ENCODE data around the gene TPSG1.
"Not testable (repeated sequence)": the region's sequence is repeated elsewhere in the genome, so short reads cannot be mapped to it uniquely, and the experiment has no call there.

TPSG1 gene

GRCh38 chr16:1225051-1225451 lies at the start of gene TPSG1:
TPSG1 (minus strand) TSS chr16:1225268; CDS start chr16:1225252, 16 bp downstream.
- no peak for FAIRE-seq

GRCh38 chr16:1274767-1275166 lies 49.7 kb upstream of the TPSG1 start:
- no peak for FAIRE-seq

DNA sequence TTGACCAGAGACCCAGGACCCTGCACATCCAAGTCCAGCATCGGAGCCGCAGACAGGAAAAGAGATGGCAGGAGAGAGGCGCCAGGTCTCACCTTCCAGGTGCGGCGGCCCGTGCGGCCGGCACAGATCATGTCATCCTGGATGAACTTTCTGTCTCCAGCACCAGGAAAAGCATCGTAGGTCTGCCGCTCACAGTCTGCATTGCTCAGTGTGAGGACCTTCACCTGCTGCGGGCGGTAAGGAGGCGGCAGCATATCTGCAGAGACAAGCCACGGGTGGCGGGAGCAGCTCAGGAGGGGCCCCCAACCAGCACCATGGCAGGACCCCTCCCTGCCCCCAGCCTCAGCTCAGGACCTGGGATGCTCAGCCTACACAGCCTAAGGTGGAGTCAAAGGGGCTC lies 48.7 kb upstream of the TPSG1 start:
- no peak for FAIRE-seq

DNA sequence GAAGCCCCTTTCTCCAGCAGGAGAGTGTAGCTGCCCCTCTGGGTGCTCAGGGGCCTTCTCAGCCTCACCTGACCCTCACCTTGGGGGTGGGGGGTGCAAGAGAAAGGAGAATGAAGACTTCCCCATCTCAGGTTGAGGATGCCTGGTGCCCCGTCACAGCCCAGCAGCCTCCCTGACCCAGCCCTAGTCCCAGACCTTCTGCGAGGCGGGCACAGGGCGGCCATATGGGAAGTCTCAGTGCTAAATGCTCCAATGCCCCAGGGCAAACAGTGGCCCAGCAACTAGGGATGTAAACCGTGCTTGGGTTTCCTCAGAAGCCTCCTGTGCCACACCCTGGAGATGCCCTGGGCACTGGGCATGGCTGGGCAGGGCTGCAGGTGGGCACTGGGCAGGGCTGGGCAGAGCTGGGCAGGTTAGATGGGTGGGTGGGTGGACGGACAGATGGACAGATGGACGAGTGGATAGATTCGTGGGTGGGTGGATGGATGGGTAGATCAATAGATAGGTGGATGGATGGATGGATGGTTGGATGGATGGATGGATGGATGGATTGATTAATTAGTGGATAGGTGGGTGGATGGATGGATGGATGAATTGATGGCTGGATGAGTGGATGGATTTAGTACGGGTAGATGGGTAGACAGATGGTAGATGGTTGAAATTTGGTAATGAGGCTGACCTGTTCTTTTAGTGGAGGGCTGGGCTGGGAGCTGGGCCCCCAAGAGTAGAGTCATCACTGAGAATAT lies 47.6 kb upstream of the TPSG1 start:
- no peak for FAIRE-seq

DNA sequence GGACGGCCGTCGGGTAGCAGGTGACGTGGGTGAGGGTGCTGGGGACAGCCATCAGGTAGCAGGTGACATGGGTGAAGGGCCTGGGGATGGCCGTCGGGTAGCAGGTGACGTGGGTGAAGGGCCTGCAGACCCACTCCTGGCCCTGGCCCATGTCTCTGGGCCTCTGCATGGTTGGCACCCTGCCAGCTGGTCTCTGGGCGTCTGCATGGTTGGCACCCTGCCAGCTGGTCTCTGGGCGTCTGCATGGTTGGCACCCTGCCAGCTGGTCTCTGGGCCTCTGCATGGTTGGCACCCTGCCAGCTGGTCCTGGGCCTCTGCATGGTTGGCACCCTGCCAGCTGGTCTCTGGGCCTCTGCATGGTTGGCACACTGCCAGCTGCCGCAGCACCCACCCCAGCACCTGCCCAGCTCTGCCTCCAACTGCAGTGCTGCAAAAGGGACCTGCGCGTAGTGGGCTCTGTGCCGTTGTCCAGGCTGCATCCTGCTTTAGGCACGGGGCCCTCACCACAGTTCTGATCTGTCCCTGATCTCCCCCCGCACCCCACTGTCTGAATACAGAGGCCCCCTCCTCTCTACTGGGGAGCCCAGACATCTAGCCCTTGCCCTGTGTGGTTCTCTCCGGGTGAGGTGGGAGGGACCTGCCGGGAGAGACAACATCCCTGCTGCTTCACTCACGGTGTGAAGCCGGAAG lies 46.8 kb upstream of the TPSG1 start:
- not testable (repeated sequence) for FAIRE-seq

- FAIRE-seq = no peak
These were observed 46.3 kb upstream of the TPSG1 start for GRCh38 chr16:1271380-1271723.

GRCh38 chr16:1269418-1269817 lies 44.4 kb upstream of the TPSG1 start:
- not testable (repeated sequence) for FAIRE-seq

DNA sequence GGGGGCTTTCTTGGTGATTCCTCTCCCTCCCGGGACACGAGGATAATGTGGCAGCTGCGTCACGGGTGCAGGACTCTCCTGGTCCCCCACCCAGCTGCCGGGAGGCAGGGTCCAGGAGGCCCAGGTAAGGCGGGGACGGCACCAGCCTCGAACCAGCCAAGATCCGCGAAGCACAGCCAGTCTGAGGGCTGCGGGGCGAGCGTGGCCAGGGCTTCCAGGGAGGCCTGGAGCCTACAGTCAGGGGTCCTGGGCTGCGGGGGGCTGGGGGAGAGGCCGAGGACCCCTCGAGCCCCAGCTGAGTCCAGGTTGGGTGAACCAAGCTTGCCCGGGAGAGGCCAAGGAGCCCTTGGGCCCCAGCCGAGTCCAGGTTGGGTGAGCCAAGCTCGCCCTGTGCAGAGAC lies 40.8 kb upstream of the TPSG1 start:
- FAIRE-seq = no peak

DNA sequence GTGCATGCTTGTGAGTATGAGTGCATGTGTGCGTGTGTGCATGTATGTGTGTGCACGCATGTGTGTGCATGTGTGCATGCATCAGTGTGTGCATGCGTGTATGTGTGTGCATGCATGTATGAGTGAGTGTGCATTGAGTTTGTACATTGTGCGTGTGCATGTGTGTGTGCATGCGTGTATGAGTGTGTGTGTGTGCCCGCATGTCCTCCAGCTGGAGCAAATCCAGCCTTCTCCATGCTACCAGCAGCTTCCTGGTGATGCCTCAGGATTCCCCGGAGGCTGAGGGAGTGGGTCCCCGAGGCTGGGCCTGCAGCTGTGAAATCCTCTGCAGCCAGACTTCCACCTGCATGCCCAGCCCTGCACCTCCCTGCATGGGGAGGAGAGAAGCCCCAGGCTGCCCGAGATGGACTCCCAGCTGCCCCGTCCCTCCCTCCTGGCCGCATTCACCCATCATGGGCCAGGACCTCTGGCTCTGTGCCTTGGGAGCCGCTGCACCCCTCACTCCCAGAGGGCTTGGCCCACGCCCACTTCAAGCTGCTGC lies 40.1 kb upstream of the TPSG1 start:
- no peak for FAIRE-seq

- no peak for FAIRE-seq
These were observed 39.4 kb upstream of the TPSG1 start for GRCh38 chr16:1264345-1265089.

- FAIRE-seq = no peak
These were observed 38.7 kb upstream of the TPSG1 start for GRCh38 chr16:1263591-1264344.

GRCh38 chr16:1262846-1263221 lies 37.8 kb upstream of the TPSG1 start:
- FAIRE-seq = no peak

DNA sequence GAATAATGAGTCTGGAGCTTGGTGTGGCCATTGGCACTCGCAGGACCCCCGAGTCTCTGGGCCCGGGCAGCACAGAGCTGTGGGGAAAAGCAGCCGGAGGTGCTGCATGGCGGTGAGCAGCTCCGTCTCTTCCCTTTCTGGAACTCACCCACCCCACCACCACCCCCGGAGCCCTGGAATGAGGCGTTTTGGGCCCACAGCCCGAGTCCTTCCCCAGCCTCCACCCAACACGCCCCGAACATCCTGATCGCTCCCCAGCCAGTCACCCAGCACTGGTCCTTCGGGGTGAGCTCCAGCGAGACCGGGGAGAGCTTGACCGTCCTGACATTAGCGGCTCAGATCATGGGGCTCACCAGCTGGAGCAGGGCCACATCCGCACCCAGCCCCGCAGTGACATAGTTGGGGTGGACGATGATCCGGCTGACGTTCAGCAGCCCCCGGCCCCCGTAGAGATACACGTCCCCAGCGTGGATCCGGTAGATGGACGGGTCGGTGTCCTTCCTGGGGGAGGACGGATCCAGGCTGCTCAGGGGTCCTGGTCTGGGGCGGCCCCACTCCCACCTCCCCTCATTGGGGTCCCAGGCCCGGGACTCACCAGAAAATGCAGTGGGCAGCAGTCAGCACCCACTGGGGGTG lies 37.3 kb upstream of the TPSG1 start:
- no peak for FAIRE-seq

GRCh38 chr16:1261131-1261892 lies 36.2 kb upstream of the TPSG1 start:
- FAIRE-seq = no peak

GRCh38 chr16:1260101-1260680 lies 35.1 kb upstream of the TPSG1 start:
- no peak for FAIRE-seq

- no peak for FAIRE-seq
These were observed 34.6 kb upstream of the TPSG1 start for GRCh38 chr16:1259760-1260068.

DNA sequence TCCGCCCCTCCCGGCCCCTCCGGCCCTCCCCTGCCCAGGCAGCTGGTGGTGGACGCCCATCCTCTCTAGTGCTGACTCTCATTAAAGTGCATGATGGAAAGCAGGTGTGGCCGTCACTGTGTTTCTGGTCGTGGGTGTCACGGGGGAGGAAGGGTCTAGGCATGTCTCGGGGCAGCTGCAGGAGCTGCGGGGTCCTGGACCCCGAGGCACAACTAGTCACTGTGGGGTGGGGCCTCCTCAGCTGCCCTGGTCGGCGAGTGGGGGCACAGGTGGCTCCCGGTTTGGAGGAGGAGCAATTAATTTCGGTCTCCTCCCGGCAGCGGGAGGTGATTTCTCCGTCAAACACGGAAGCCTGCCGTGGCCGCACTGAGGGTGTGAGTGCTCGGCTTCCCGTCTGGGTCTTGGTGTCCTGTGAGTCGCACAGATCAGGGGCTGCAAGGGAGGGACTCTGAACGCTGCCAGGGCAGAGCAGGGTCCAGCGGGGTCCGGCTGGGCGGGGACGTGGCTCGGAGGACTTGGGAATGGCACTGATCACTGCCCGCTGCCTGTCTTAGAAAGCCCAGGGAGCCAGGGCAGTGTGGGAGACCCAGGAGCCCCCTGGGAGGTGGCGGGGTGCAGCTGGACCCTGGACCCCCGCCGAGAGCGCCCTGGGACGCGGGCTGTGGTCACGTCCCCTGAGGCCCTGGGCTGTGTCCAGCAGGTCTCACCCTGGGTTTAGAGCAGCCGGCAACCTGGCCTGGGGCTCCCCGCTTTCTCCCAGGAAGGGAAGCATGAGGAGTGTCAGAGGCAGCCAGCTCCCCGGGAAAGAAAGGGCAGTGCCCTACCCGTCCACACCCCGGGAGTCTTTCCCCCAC lies 34.1 kb upstream of the TPSG1 start:
- FAIRE-seq = no peak

DNA sequence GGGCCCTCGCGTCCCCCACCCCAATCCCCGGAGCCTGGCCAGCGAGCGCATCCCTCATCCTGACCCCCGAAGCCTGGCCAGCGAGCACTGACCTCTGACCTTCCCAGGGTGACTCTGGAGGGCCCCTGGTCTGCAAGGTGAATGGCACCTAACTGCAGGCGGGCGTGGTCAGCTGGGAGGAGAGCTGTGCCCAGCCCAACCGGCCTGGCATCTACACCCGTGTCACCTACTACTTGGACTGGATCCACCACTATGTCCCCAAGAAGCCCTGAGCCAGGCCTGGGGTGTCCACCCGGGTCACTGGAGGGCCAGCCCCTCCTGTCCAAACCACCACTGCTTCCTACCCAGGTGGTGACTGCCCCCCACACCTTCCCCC lies 33.1 kb upstream of the TPSG1 start:
- no peak for FAIRE-seq

DNA sequence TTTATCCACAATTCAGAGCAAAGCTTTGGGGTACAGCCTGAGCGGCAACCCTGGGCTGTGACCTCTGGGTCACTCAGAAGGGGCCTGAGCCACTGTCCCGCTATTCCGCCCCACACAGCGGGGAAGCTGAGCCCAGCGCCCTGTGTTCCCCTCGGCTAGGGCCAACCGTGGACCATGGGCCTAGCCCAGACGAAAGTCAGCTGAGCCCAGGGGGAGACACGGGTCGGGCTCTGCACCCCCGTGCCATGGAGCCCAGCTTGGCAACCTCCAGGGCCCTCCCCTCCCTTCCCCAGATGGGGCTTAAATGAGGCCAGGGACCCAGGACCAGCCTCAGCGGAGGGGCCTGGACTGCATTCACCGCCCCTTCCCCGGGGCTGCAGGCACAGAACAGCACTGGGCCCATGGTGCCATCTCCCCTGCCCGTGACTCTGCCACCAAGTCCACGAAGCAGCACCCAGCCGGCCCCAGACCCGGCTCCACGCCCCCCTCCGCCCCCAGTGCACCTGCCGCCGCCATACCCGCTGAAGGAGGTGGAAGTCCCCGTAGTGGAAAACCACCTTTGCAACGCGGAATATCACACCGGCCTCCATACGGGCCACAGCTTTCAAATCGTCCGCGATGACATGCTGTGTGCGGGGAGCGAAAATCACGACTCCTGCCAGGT lies 32.6 kb upstream of the TPSG1 start:
- no peak for FAIRE-seq

DNA sequence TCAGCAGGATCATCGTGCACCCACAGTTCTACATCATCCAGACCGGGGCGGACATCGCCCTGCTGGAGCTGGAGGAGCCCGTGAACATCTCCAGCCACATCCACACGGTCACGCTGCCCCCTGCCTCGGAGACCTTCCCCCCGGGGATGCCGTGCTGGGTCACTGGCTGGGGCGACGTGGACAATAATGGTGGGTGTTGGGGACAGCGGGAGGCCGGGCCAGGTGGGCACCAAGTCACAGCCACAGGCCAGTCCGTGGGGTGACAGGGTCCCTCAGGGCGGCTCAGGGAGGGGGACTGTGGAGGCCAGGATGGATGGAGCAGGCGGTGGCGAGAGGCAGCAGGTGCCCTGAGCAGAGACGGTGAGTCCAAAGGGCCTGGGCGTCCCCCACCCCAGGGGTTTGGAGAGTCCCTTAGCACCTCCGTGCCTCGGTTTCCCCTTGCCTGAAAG lies 31.8 kb upstream of the TPSG1 start:
- FAIRE-seq = no peak

All from endometrium (tissue), 2 donors.